Suprapubic skin (tissue), 3 donors: ENCODE data around the gene RRP1.

Source experiments
- POLR2A ChIP-seq, 2 donors: fragments of 450-650 bp; IDR thresholded peaks; one replicate each; pipeline ENCODE4 v1.6.1; 2017; ENCODE audit warnings: antibody characterized with exemption in 2 of 2, mild to moderate bottlenecking in 2 of 2, moderate library complexity in 2 of 2
- TF ChIP-seq, protein P1 (sequence below), 2 donors: fragments of 200-600 bp in 1 of 2; fragments of 450-650 bp in 1 of 2; sonication (generic) in 1 of 2; IDR thresholded peaks; one replicate each; pipeline ENCODE4 v1.5.1; 2016 to 2019; ENCODE audit warnings: antibody characterized with exemption in 2 of 2, mild to moderate bottlenecking in 1 of 2, moderate library complexity in 1 of 2

DNA sequence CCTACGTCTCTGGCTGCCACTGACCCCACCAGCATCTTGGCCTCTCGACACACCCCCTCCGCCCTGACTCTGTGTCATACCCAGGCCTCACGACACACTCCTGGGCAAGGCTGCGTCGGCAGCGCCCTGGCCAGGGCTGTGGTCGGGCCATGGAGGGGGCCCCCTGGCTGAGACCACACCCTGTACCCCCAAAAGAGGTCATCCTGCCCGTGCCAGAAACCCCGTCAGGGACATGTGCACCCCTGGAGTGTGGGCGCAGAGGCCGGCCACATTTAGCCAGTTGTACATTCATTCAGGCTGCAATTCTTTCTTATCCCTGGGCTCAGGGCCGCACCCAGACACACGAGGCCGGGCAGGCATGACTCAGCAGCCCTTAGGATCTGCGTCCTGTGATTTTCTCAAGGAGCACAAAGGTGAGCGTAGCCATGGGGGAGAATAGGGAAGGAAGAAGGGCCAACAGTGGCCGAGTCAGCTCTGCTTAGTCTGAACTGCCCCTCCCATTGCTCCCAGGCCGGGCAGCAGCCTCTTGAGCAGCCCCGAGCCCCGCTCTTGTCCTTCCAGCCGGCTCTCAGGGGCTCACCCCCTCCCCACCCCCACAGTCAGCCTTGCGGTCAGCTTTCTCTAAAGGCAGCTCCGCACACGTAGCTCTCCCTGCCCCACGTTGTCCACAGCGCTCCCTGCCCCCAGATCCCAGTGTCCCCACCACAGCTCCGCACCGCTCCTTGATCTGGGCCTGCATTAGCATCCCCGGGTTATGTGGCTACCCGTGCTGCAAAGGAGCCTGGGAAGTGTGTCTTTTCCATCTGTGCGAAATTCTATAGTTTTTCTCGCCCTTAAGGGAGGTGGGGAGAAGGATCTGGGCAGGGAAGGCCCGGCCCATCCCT, 21.2 kb upstream of the RRP1 start:
- TF ChIP-seq POLR2A (IDR thresholded peaks at IDR 0.05), result no peak
- TF ChIP-seq, protein P1, sequence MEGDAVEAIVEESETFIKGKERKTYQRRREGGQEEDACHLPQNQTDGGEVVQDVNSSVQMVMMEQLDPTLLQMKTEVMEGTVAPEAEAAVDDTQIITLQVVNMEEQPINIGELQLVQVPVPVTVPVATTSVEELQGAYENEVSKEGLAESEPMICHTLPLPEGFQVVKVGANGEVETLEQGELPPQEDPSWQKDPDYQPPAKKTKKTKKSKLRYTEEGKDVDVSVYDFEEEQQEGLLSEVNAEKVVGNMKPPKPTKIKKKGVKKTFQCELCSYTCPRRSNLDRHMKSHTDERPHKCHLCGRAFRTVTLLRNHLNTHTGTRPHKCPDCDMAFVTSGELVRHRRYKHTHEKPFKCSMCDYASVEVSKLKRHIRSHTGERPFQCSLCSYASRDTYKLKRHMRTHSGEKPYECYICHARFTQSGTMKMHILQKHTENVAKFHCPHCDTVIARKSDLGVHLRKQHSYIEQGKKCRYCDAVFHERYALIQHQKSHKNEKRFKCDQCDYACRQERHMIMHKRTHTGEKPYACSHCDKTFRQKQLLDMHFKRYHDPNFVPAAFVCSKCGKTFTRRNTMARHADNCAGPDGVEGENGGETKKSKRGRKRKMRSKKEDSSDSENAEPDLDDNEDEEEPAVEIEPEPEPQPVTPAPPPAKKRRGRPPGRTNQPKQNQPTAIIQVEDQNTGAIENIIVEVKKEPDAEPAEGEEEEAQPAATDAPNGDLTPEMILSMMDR (IDR thresholded peaks at IDR 0.05), result no peak
